LoVo (cell line): Measurements from ENCODE around the gene EIF1AX.
"Not testable (repeated sequence)": the region's sequence is repeated elsewhere in the genome, so short reads cannot be mapped to it uniquely, and the experiment has no call there.

Experiments
- DNase-seq: peaks from one replicate; pipeline ENCODE4 v3.0.0-alpha.2; 2016; ENCODE audit warnings: low spot score

The EIF1AX gene, protein sequence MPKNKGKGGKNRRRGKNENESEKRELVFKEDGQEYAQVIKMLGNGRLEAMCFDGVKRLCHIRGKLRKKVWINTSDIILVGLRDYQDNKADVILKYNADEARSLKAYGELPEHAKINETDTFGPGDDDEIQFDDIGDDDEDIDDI

DNA sequence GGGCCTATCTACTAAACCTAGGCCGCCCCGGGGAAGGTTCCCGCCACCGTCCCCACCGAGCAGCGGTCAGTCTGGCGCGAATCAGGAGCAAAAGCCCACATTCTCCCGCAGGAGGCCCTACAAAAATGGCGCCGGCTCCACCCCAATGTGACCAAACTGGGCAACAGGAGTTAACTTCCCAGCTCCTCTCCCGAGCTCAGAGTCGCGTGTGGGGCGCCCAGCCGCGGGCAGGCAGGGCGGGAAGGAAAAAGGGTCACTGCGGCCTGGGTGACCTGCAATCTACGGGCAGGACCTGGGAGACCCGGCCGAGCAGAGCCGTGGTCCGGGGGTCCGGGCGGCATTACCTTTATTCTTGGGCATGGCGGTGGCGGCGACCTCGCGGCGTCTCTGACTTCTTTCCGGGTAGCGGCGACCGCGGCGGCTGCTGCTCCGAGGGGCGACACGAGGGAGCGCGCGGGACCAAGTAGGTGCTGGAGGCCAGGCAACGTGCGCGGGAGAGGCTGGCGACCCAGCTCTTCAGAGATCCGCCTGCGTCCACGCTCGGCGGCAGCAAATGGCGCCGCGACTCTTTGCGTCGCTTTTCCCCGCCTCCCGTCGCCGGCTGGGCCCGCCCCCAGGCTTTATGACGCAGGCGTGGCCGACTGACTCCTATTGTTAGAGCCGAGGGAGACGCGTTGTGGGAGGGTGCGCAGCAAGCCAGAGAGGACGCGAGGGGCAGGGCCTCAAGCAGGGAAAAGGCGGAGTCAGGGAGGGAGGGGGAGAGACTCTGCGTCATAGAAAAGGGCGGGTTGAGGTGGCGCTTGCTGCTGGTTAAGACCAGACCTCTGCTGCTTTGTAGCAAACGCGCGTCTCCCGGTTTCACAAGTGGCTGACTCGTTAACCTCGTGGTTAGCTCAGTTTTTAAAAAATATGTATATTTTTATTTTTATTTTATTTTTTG, at the start of gene EIF1AX:
Gene EIF1AX (minus strand): TSS at position 558 of the 940 bp plus-strand sequence. CDS start 198 bp downstream, at position 360.
- DNase-seq = peak; percentile 90

GRCh38 chrX:20189171-20189570, 47.5 kb upstream of the EIF1AX start:
- DNase-seq = no peak

GRCh38 chrX:20181598-20182329, 40.1 kb upstream of the EIF1AX start:
- no peak for DNase-seq

DNA sequence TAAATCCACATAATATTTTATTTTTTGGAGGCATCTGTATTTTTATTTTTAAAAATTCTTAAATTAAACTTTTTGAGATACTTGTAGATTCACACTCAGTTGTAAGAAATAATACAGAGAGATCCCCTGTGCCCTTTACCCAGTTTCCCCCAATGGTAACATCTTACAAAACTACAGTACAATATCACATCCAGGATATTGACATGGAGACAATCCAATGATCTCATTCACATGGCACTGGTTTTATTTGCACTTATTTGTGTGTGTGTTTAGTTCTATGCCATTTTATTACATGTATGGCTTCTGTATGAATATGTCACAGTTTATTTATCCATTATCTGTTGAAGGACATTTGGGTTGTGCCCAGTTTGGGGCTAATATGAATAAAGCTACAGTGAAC, 35.5 kb upstream of the EIF1AX start:
- DNase-seq = no peak

DNA sequence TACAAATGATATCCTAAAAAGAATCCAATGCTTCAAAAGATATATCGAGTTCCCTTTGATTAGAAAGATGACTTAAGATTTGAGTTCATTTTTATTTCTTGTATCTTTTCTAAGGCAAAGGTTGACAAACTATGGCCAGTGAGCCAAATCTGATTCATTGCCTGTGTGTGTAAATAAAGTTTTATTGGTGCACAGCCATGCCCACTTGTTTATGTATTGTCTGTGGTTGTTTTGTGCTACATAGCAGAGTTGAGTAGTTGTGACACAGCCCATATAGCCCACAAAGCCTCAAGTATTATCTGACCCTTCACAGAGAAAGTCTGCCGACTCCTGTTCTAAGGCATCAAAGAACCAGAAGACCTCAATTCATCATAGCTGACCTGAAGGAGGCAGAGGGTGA, 32.2 kb upstream of the EIF1AX start:
- DNase-seq = no peak

- no peak for DNase-seq
These were observed 31.7 kb upstream of the EIF1AX start for GRCh38 chrX:20173313-20173712.

- no peak for DNase-seq
These were observed 30.2 kb upstream of the EIF1AX start for GRCh38 chrX:20171887-20172286.

- not testable (repeated sequence) for DNase-seq
These were observed 20.9 kb upstream of the EIF1AX start for GRCh38 chrX:20162516-20162915.

- DNase-seq = no peak
These were observed 18.3 kb upstream of the EIF1AX start for GRCh38 chrX:20159797-20160385.

DNA sequence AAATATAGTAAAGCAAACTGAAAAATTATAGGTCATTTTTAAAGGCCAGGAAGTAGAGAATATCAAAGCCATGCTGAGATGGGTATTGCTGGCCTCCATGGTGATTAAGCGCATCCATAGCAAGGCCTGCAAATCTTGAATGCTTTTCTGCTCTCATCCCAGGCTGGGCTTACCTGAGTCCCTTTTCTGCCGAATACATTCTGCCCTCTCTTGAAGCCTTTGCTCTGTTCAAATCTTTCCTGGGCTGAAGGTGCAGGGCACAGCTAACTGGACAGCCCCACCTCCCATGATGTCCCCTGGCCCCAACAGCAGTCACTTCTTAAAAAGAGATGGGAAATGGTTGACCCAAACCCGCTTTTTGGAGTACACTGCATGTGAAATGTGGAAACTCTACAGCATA, 10.1 kb upstream of the EIF1AX start:
- no peak for DNase-seq

DNA sequence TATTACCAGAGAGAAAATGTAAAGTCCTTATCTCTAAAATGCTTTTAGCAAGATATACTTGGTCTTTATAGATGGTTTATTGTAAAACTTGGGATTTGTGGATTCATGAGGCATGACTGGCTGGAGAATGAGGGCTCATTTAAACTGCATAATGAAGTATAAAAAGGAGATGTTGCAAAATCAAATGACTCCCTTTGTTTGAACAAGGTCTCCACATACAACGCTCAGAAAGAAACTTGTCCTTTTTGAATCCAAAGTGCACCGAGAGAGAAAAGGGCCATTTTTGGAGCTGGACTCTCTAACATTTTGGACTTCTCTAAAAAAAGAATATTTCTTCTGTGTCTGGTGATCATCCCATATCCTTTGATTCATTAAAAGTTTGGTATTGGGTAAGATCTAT, 7.7 kb upstream of the EIF1AX start:
- DNase-seq = no peak

DNA sequence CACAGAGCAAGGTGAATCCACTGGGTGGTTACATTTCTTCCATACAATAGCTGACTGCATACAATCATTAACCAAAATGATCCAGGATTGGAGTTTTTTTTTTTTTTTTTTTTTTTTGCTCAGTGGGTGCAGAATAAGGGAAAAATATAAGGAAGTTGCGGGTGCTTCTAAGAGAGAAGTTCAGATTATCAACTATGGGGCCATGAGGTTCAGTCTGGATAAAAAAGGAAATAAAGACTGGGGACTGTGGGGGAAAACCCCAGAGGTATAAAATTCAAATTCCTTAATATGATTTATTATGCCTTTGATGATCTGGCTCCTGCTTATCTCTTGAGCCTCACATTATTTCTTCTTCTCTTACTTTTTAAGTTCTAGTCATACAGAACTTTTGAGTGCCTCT, 5.9 kb upstream of the EIF1AX start:
- DNase-seq = no peak

- DNase-seq = no peak
These were observed 2.9 kb upstream of the EIF1AX start for GRCh38 chrX:20144491-20144890.

- no peak for DNase-seq
These were observed 1.9 kb upstream of the EIF1AX start for GRCh38 chrX:20143561-20143960.

DNA sequence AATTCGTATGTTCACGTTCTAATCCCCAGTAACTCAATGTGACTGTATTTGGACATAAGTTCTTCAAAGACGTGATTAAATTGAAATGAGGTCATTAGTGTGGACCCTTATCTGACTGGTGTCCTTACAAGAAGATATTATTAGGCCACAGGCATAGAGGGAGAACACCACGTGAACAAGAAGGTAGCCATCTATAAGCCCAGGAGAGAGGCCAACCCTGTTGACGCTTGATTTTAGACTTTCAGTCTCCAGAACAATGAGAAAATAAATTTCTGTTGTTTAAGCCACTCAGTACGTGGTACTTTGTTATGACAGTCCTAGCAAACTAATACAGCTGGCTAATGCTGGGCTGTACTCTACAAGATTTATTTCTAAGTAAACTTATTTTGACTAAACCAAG, 1.5 kb upstream of the EIF1AX start:
- DNase-seq = no peak

GRCh38 chrX:20140420-20140819, 1.2 kb downstream of the EIF1AX start:
- DNase-seq = no peak

DNA sequence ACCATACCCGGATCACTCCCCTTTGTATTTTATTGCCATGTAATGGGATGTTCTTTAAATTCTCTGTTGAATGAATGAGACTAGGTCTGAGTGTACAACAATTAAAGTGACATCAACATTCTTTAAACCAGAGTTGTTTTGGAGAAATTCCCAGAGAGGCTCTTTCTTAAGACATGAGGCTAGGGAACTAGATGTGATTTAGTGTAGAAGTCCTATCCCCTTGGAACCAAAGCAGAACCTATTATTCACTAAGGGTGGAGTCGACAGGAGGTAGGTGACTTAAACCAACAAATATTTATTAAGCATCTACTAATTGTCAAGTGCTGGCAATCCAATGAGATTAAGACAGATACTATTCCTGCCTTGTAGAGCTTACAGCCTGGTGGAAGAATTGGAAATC, 1.7 kb downstream of the EIF1AX start:
- DNase-seq = no peak

DNA sequence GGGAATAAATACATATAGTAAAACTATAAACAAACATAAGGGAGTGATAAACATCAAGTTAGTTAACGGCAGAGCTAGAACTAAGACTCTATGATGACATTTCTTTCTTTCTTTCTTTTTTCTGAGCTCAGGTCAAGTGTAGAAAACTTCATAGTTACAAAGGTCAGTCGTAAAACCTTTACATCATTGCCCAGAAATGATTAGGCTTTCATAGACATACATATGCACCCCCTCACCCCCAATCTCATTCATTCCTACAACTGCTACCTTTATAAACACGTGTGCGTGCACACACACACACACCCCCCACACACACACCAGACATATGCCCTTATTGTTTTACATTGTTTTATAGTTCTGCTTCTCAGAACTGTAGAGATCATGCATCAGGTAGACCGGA, 5.7 kb downstream of the EIF1AX start:
- DNase-seq = no peak

GRCh38 chrX:20132666-20133065, 9.0 kb downstream of the EIF1AX start:
- no peak for DNase-seq

GRCh38 chrX:20130357-20130756, 11.3 kb downstream of the EIF1AX start:
- DNase-seq = no peak

DNA sequence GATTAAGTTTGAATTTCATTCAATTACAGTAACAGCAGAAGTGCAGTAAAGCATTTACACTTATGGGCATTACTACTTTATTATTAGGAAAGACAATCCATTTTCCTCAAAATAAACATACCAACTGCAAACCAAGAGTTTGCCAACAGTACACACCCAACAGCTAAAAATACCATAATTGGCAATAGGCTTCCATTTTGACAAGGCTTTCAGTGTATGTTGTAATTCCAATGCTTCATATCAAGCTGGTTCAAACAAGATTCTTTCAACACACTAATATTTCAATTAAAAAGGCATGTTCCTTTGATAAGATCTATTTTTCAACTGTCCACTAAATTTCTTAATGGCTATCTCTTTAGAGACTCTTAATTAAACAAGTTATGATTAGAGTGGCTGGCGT, 12.1 kb downstream of the EIF1AX start:
- no peak for DNase-seq

DNA sequence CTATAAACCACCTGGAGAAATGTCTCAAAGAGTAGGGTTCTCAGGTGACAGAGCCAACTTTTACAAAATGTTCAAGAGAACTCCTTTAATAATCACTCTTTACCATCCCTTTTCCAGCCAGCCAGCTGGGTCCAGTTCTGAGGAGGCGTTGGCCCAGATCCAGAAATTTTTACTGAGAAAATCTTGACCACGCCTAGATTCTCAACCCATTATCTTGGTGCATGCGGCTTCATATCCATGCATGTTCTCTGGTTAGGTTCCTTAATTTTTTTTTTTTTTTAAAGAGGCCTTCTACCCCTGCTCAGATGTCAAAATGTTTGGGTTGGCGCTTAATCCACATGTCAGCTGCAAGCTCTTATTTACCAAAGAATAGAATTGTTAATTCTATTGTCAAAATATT, 13.0 kb downstream of the EIF1AX start:
- no peak for DNase-seq

GRCh38 chrX:20127440-20127839, 14.2 kb downstream of the EIF1AX start:
- DNase-seq = not testable (repeated sequence)
